Measurements from ENCODE around the gene RGPD8.
"Not testable (repeated sequence)": the region's sequence is repeated elsewhere in the genome, so short reads cannot be mapped to it uniquely, and the experiment has no call there.

RGPD8 gene

GRCh38 chr2:112434890-112435715 lies 1.7 kb upstream of the RGPD8 start:
- DNase-seq, result not testable (repeated sequence)

- no peak for DNase-seq
These were observed 686 bp upstream of the RGPD8 start for GRCh38 chr2:112433932-112434730.

- peak; percentile 70 for DNase-seq
These were observed 538 bp downstream of the RGPD8 start for GRCh38 chr2:112432735-112433479.

- peak; percentile 56 for DNase-seq
These were observed 1.1 kb downstream of the RGPD8 start for GRCh38 chr2:112432390-112432734.

- DNase-seq, result not testable (repeated sequence)
These were observed 1.7 kb downstream of the RGPD8 start for GRCh38 chr2:112431587-112432295.

- not testable (repeated sequence) for DNase-seq
These were observed 8.9 kb downstream of the RGPD8 start for GRCh38 chr2:112424553-112424952.

- not testable (repeated sequence) for DNase-seq
These were observed 16.6 kb downstream of the RGPD8 start for GRCh38 chr2:112416860-112417259.

- DNase-seq, result not testable (repeated sequence)
These were observed 73.4 kb downstream of the RGPD8 start for GRCh38 chr2:112360055-112360454.

- DNase-seq, result not testable (repeated sequence)
These were observed 79.1 kb downstream of the RGPD8 start for GRCh38 chr2:112354335-112354734.

GRCh38 chr2:112352809-112353603 lies 80.4 kb downstream of the RGPD8 start:
- not testable (repeated sequence) for DNase-seq

- DNase-seq, result not testable (repeated sequence)
These were observed 81.2 kb downstream of the RGPD8 start for GRCh38 chr2:112352292-112352691.

GRCh38 chr2:112345030-112346027 lies 88.1 kb downstream of the RGPD8 start:
- DNase-seq, result no peak

- no peak for DNase-seq
These were observed 89.4 kb downstream of the RGPD8 start for GRCh38 chr2:112343827-112344585.

GRCh38 chr2:112342067-112342550 lies 91.3 kb downstream of the RGPD8 start:
- no peak for DNase-seq

GRCh38 chr2:112340475-112341267 lies 92.8 kb downstream of the RGPD8 start:
- DNase-seq, result no peak

GRCh38 chr2:112339986-112340385 lies 93.5 kb downstream of the RGPD8 start:
- DNase-seq, result no peak

- DNase-seq, result no peak
These were observed 97.8 kb downstream of the RGPD8 start for GRCh38 chr2:112335600-112335999.

GRCh38 chr2:112332123-112332696 lies 101.2 kb downstream of the RGPD8 start:
- DNase-seq, result no peak

Measured in activated CD8-positive, alpha-beta memory T cell treated with anti-CD3 and anti-CD28 coated beads, Interleukin-2, amount 50 U/mL, for 48 hours (primary cell).